BE2C (cell line): ENCODE results near the gene NPAS3.

ENCODE experiments used
- DNase-seq: peaks from one replicate; pipeline ENCODE4 v3.0.0-alpha.2; 2020
- H3K27me3 ChIP-seq: fragments of 250-450 bp; sonication (Bioruptor Pico); 2 replicates; pipeline ENCODE4 v1.5.1; 2020; ENCODE audit warnings: mild to moderate bottlenecking
- H3K36me3 ChIP-seq: fragments of 250-450 bp; sonication (Bioruptor Pico); 2 replicates; pipeline ENCODE4 v1.5.1; 2020; ENCODE audit warnings: mild to moderate bottlenecking
- H3K4me1 ChIP-seq: fragments of 250-450 bp; sonication (Bioruptor Pico); 2 replicates; pipeline ENCODE4 v1.5.1; 2020
- H3K4me3 ChIP-seq: 2 replicates; pipeline ENCODE4 v1.5.1; 2011; ENCODE audit warnings: low read depth, low read length
- H3K9me3 ChIP-seq: fragments of 250-450 bp; sonication (Bioruptor Pico); 2 replicates; pipeline ENCODE4 v1.5.1; 2020
- CTCF ChIP-seq: IDR thresholded peaks from 2 replicates; pipeline ENCODE4 v1.5.1; 2012; ENCODE audit warnings: mild to moderate bottlenecking, low read depth, low read length

The NPAS3 gene

DNA sequence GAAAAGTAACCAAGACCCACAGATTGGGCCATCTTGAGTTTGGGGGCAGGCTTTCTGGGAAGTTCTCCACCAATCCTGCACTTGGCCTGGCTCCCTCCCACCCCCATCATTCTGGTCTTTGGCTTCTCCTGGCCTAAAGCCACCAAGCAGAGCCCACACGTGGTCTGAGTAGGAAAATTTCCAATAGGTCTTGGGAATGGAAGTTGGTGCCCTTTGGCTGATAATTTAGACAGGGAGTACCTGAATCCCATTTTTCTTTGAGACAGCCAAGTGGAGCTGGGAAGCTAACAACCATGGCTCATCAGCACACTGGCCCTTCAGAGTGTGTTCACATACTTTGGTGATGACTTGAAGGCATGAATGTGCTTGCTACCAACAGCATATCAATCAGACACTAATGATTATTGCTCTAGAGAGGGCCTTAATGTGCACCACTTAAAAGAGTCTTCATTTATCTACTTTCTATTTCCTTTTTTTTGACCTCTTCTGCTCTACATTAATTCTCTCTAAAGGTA, 856.2 kb downstream of the NPAS3 start:
- peaks cover 6% of the 10 kb centered on the region; the same call in 1 of the 2 replicates for H3K4me1 ChIP-seq
- H3K9me3 ChIP-seq = no peaks in the 10 kb centered on the region
- H3K27me3 ChIP-seq = peaks cover 15% of the 10 kb centered on the region
- no peak overlapping the region for H3K4me3 ChIP-seq
- no peak for TF ChIP-seq CTCF
- H3K36me3 ChIP-seq = no peaks in the 10 kb centered on the region
- DNase-seq = no peak

DNA sequence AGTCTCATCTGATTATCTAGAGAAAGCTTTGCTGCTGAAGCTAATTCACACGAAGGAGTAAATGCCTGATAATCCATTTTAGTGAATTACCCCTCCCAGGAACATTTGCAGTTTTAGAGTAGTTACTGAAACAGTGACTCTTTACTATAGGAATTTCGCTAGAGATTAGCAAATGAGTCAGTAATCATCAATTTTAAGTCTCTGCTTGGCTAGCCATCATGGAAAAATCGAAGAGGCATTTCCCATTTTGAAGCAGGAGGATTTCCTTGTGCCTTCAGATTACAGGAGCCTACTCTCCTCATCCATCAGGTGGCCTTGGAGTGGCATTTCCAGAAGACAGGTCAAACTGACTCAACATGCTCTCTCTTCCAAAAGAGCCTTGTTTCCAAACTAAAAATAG, 857.7 kb downstream of the NPAS3 start:
- TF ChIP-seq CTCF = no peak
- peaks cover 15% of the 10 kb centered on the region for H3K27me3 ChIP-seq
- H3K36me3 ChIP-seq = no peaks in the 10 kb centered on the region
- no peaks in the 10 kb centered on the region for H3K9me3 ChIP-seq
- peaks cover 6% of the 10 kb centered on the region; the same call in 1 of the 2 replicates for H3K4me1 ChIP-seq
- DNase-seq = no peak
- H3K4me3 ChIP-seq = no peak overlapping the region

GRCh38 chr14:33799705-33800570, 861.3 kb downstream of the NPAS3 start:
- Histone ChIP-seq H3K36me3 (no peaks in the 10 kb centered on the region), H3K4me1 (no peaks in the 10 kb centered on the region), H3K27me3 (no peaks in the 10 kb centered on the region), H3K9me3 (no peaks in the 10 kb centered on the region), H3K4me3 (no peak overlapping the region)
- no peak for TF ChIP-seq CTCF
- DNase-seq = peak; percentile 10

DNA sequence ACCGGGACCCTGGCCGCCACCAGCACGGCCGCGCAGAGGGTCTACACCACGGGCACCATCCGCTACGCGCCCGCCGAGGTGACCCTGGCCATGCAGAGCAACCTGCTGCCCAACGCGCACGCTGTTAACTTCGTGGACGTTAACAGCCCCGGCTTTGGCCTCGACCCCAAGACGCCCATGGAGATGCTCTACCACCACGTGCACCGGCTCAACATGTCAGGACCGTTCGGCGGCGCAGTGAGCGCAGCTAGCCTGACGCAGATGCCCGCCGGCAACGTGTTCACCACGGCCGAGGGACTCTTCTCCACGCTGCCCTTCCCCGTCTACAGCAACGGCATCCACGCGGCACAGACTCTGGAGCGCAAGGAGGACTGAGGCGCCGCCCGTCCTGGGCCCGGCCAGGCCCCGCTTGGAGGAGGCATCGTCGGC, 862.1 kb downstream of the NPAS3 start:
- H3K9me3 ChIP-seq = no peaks in the 10 kb centered on the region
- no peak for DNase-seq
- H3K4me3 ChIP-seq = no peak overlapping the region
- no peaks in the 10 kb centered on the region for H3K36me3 ChIP-seq
- no peaks in the 10 kb centered on the region for H3K27me3 ChIP-seq
- no peak for TF ChIP-seq CTCF
- H3K4me1 ChIP-seq = no peaks in the 10 kb centered on the region

DNA sequence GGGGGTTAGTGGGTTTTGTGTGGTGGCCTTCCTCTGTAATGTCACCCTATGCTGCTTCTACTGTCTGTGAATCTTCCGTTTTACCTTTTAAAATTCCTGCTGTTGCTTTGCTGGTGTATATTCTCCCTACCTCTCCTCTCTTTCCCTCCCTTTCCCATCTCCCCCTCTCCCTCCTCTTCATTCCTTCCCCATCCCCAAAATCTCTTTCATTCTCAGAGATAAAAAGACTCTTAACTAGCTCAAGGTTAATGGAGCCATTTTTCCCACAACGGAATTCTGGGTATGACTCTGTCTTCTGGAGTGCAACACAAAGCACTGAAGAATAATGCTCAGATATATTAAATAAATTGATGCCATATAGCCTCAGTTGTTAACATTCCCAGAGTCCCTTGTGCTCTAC, 864.1 kb downstream of the NPAS3 start:
- H3K4me1 ChIP-seq = no peaks in the 10 kb centered on the region
- TF ChIP-seq CTCF = no peak
- no peaks in the 10 kb centered on the region for H3K27me3 ChIP-seq
- H3K9me3 ChIP-seq = no peaks in the 10 kb centered on the region
- no peak for DNase-seq
- H3K4me3 ChIP-seq = no peak overlapping the region
- no peaks in the 10 kb centered on the region for H3K36me3 ChIP-seq

DNA sequence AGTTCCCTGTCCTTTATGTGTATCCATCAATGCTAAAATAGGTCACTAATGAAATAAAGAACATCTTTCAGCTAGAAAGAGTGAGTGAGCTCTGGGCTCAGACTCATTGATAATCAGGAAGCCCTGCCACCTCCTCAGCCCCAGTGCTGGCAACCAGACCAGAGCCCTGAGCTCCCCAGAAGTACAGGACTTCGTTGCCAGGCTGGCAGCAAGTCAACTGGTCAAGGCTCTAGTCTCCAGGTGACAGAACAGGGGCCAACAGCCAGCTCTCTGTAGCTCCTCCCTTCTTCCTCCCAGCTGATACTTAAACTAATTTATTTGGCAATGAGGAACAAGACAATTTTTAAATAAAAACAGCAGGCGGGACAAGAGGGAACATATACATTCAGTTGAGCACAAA, 866.9 kb downstream of the NPAS3 start:
- no peak for DNase-seq
- no peaks in the 10 kb centered on the region for H3K36me3 ChIP-seq
- H3K9me3 ChIP-seq = no peaks in the 10 kb centered on the region

More for the DNA sequence above, 866.9 kb downstream of the NPAS3 start:
- Histone ChIP-seq H3K4me1 (no peaks in the 10 kb centered on the region), H3K27me3 (no peaks in the 10 kb centered on the region; the same call in 1 of the 2 replicates), H3K4me3 (no peak overlapping the region)
- no peak for TF ChIP-seq CTCF
